ENCODE results near the gene ARL14EPL. TPM values are rescaled to one million over a fixed set of nuclear protein-coding genes. Genes with fewer than 3 reads are reported as not detected.

ARL14EPL gene
- total RNA-seq, 2 experiments from 2014 or later: not detected

- CTCF ChIA-PET: no interaction called here
- POLR2A ChIA-PET: no interaction called here
- no peak for DNase-seq
- Mint-ChIP-seq H3K4me3 (no peak overlapping the region), H3K27ac (no peak overlapping the region), H3K4me1 (ENCODE audit: low read depth) (no peaks in the 10 kb centered on the region), H3K9me3 (no peaks in the 10 kb centered on the region), H3K36me3 (no peaks in the 10 kb centered on the region), H3K27me3 (peaks cover 3% of the 10 kb centered on the region)
- intact Hi-C loops (cut with micrococcal nuclease): no loop called here
Measured at GRCh38 chr5:116023619-116024018, 8.7 kb upstream of the ARL14EPL start.

DNA sequence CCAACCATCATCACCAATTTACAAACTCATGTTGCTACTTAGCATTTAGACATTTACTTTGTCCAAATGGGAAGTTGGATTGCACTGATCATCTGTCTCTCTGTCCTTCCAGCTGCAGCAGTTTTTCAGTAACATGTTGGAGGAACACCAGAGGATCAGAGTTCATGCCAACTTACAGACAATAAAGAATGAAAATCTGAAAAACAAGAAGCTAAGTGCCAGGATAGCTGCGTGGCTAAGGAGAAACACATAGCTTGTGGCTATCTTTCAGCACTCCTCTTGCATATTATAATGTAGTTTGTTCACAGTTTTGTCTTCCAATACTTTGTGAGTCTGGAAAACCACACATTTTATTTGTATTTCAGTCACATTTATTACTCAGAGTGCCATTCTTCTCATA lies 6.4 kb upstream of the ARL14EPL start:
- Mint-ChIP-seq H3K27ac (no peak overlapping the region), H3K27me3 (peaks cover 7% of the 10 kb centered on the region), H3K9me3 (no peaks in the 10 kb centered on the region), H3K36me3 (no peaks in the 10 kb centered on the region), H3K4me3 (no peak overlapping the region), H3K4me1 (ENCODE audit: low read depth) (no peaks in the 10 kb centered on the region)
- POLR2A ChIA-PET: no interaction called here
- no peak for DNase-seq
- intact Hi-C loops (cut with micrococcal nuclease): no loop called here
- CTCF ChIA-PET: no interaction called here

DNA sequence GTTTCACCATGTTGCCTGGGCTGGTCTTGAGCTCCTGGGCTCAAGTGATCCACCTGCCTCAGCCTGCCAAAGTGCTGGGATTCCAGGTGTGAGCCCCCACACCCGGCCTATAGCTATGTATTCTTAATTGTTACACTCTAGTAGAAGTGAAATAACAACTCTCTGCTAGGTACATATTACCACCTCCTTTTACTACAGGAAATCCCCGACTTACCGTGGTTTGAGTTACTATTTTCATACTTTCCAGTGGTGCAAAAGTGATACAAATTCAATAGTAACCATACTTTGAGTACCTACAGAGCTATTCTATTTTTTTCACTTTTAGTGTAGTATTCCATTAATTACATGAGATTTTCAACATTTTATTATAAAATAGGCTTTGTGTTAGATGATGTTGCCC lies 719 bp downstream of the ARL14EPL start:
- POLR2A ChIA-PET: no interaction called here
- intact Hi-C loops (cut with micrococcal nuclease): no loop called here
- Mint-ChIP-seq H3K4me3 (no peak overlapping the region), H3K4me1 (ENCODE audit: low read depth) (no peaks in the 10 kb centered on the region), H3K36me3 (no peaks in the 10 kb centered on the region), H3K9me3 (no peaks in the 10 kb centered on the region), H3K27me3 (peaks cover 18% of the 10 kb centered on the region), H3K27ac (no peak overlapping the region)
- no peak for DNase-seq
- CTCF ChIA-PET: interaction anchor here (0.6 kb wide), 1 partner anchor 788 kb away, joined by 4 read pairs; no protein-coding TSS in a partner anchor

DNA sequence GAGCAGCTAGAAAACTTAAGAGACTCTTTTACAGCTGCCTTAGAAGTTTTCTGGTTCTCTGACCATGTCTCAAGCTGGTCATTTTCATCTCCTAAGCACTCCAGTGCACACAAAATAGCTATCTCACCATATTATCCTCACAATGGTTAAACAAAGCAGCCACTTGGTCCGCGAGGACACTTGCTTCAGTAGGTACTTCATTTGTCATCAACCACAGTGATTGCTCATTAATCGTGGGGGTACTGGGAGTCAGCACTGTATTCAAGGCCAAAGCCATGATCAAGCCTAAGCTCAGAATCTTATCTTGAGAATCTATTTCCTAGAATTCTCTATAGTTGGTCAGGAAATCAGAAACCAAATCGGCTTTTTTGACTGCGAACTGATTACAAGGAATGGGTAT lies 2.9 kb downstream of the ARL14EPL start:
- no peaks in the 10 kb centered on the region for H3K4me1 Mint-ChIP-seq (ENCODE audit: low read depth)
- CTCF ChIA-PET: no interaction called here
- DNase-seq: no peak
- peaks cover 22% of the 10 kb centered on the region for H3K27me3 Mint-ChIP-seq
- intact Hi-C loops (cut with micrococcal nuclease): no loop called here
- POLR2A ChIA-PET: no interaction called here
- H3K36me3 Mint-ChIP-seq: no peaks in the 10 kb centered on the region
- no peaks in the 10 kb centered on the region for H3K9me3 Mint-ChIP-seq
- no peak overlapping the region for H3K27ac Mint-ChIP-seq
- no peak overlapping the region for H3K4me3 Mint-ChIP-seq

DNA sequence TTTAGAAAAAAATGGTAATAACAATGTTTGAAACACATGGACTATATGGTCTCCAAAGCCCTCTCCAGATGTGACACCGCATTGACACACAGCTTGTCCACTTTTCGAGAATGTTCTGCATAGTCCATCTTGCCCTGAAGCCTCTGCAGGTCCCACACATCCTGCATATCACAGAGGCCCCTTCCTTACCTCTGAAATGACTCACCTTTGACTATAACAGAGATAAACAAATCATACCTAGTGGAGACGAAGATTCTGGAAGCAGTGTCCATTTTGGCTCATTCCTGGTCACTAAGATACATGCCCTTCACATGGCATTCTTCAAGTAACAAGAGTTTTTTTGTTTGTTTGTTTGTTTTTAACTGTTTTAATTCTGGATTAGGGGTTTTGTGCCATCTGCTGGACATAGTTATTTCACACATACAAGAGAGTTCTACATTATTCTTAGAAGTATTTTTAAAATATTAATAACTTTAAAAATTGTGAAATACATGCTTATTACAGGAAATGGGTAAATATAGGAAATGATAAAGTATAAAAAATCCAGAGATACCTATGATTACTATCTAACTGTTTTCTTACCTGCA lies 5.1 kb downstream of the ARL14EPL start:
- POLR2A ChIA-PET: no interaction called here
- Mint-ChIP-seq H3K36me3 (no peaks in the 10 kb centered on the region), H3K27me3 (peaks cover 23% of the 10 kb centered on the region), H3K27ac (no peak overlapping the region), H3K4me3 (no peak overlapping the region), H3K4me1 (ENCODE audit: low read depth) (no peaks in the 10 kb centered on the region), H3K9me3 (no peaks in the 10 kb centered on the region)
- CTCF ChIA-PET: no interaction called here
- intact Hi-C loops (cut with micrococcal nuclease): no loop called here
- DNase-seq: no peak

DNA sequence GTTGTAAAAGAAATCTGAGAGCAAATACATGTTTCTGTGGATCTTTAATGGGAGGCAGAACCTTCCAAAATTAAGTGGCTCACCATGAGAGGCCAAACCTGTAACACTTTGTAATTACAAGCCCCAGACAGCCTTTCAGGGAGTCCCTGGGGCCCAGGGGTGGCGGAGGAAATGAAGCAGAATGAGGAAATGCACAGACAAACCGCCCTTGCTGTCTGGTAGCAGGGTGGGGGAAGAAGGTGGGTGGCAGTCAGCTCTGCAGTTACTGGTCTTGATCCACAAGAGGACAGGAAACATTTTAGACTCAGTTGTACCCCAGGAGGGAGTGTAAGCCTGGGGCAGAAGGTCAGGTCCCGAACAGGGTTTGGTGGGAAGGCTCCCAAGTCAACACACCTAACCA lies 6.5 kb downstream of the ARL14EPL start:
- no peak overlapping the region for H3K4me3 Mint-ChIP-seq
- no peaks in the 10 kb centered on the region for H3K9me3 Mint-ChIP-seq
- intact Hi-C loops (cut with micrococcal nuclease): no loop called here
- ChIA-PET POLR2A (no interaction called here), CTCF (no interaction called here)
- H3K27me3 Mint-ChIP-seq: peaks cover 23% of the 10 kb centered on the region
- no peak overlapping the region for H3K27ac Mint-ChIP-seq
- no peaks in the 10 kb centered on the region for H3K4me1 Mint-ChIP-seq (ENCODE audit: low read depth)
- no peak for DNase-seq
- no peaks in the 10 kb centered on the region for H3K36me3 Mint-ChIP-seq

GRCh38 chr5:116042375-116042774 lies 10.1 kb downstream of the ARL14EPL start:
- Mint-ChIP-seq H3K9me3 (no peaks in the 10 kb centered on the region), H3K27ac (no peak overlapping the region), H3K36me3 (no peaks in the 10 kb centered on the region), H3K4me3 (no peak overlapping the region), H3K27me3 (peaks cover 11% of the 10 kb centered on the region), H3K4me1 (ENCODE audit: low read depth) (no peaks in the 10 kb centered on the region)
- ChIA-PET POLR2A (no interaction called here), CTCF (no interaction called here)
- intact Hi-C loops (cut with micrococcal nuclease): no loop called here
- DNase-seq: no peak

DNA sequence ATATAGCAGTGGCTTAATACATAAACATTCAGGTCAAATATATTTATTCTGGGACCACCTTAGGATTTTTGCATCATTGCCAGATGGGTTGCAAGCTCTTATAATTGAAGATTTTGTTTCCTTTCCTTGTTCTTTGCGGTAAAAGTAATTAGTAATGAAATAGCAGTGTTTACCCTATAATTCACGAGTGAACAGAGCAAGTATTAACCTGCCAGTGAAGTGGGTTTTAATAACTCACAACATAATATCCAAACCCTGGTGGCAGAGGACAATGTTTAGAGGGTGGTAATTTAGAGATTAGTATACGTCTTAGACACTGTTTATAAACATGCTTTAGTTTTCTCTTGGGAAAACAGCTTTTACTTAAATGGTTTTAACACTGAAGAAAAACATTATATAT lies 11.8 kb downstream of the ARL14EPL start:
- Mint-ChIP-seq H3K36me3 (no peaks in the 10 kb centered on the region), H3K4me1 (ENCODE audit: low read depth) (no peaks in the 10 kb centered on the region), H3K9me3 (no peaks in the 10 kb centered on the region), H3K27me3 (peaks cover 10% of the 10 kb centered on the region), H3K27ac (no peak overlapping the region), H3K4me3 (no peak overlapping the region)
- CTCF ChIA-PET: interaction anchor here (0.6 kb wide), 1 partner anchor 25 kb away, joined by 3 read pairs; no protein-coding TSS in a partner anchor
- no peak for DNase-seq
- POLR2A ChIA-PET: no interaction called here
- intact Hi-C loops (cut with micrococcal nuclease): no loop called here

- DNase-seq: no peak
- intact Hi-C loops (cut with micrococcal nuclease): no loop called here
- Mint-ChIP-seq H3K27ac (no peak overlapping the region), H3K9me3 (no peaks in the 10 kb centered on the region), H3K4me1 (ENCODE audit: low read depth) (no peaks in the 10 kb centered on the region), H3K27me3 (peaks cover 5% of the 10 kb centered on the region), H3K4me3 (no peak overlapping the region), H3K36me3 (no peaks in the 10 kb centered on the region)
- POLR2A ChIA-PET: no interaction called here
- CTCF ChIA-PET: no interaction called here
Measured at GRCh38 chr5:116045821-116046220, 13.5 kb downstream of the ARL14EPL start.

- POLR2A ChIA-PET: no interaction called here
- Mint-ChIP-seq H3K36me3 (no peaks in the 10 kb centered on the region), H3K27me3 (peaks cover 5% of the 10 kb centered on the region), H3K4me1 (ENCODE audit: low read depth) (no peaks in the 10 kb centered on the region), H3K9me3 (no peaks in the 10 kb centered on the region), H3K27ac (no peak overlapping the region), H3K4me3 (no peak overlapping the region)
- CTCF ChIA-PET: no interaction called here
- no peak for DNase-seq
- intact Hi-C loops (cut with micrococcal nuclease): no loop called here
Measured at GRCh38 chr5:116046261-116046660, 14.0 kb downstream of the ARL14EPL start.

GRCh38 chr5:116046823-116047222 lies 14.6 kb downstream of the ARL14EPL start:
- CTCF ChIA-PET: no interaction called here

DNA sequence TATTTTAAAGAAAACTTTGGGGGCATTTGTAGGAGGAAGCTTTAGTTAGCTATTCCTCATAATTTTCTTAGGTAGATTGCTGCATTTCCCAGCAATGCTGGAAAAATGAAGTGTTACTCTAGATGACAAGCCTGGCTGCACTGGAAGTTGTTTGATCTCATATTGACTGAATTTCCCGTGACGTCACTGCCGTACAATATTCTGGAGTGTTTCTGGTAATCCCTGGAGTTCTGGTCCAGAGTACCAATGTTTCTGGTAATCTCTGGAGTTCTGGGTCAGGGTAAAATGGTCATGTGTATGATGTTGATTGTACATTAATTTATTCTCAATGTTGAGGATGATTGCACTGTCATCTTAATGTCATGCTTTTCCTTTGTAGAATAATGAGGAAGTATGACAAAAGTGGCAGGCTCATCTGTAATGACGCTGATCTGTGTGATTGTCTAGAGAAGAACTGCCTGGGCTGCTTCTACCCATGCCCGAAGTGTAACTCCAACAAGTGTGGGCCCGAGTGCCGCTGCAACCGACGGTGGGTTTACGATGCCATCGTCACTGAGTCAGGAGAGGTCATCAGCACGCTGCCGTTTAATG lies 26.2 kb downstream of the ARL14EPL start:
- CTCF ChIA-PET: interaction anchor here (1.3 to 3.0 kb wide), 2 partner anchors 10 to 424 kb away, joined by 3 to 15 read pairs; no protein-coding TSS in a partner anchor
- POLR2A ChIA-PET: no interaction called here
- no peak for DNase-seq
- Mint-ChIP-seq H3K4me3 (no peak overlapping the region), H3K4me1 (ENCODE audit: low read depth) (no peaks in the 10 kb centered on the region), H3K36me3 (no peaks in the 10 kb centered on the region), H3K27me3 (peaks cover 28% of the 10 kb centered on the region), H3K27ac (no peak overlapping the region), H3K9me3 (no peaks in the 10 kb centered on the region)
- intact Hi-C loops (cut with micrococcal nuclease): no loop called here

More at GRCh38 chr5:116046823-116047222, 14.6 kb downstream of the ARL14EPL start:
- no peak overlapping the region for H3K27ac Mint-ChIP-seq
- peaks cover 5% of the 10 kb centered on the region for H3K27me3 Mint-ChIP-seq
- intact Hi-C loops (cut with micrococcal nuclease): no loop called here
- no peak overlapping the region for H3K4me3 Mint-ChIP-seq
- no peaks in the 10 kb centered on the region for H3K36me3 Mint-ChIP-seq
- POLR2A ChIA-PET: no interaction called here
- DNase-seq: no peak
- H3K4me1 Mint-ChIP-seq (ENCODE audit: low read depth): no peaks in the 10 kb centered on the region
- H3K9me3 Mint-ChIP-seq: no peaks in the 10 kb centered on the region

GRCh38 chr5:116062352-116062751 lies 30.1 kb downstream of the ARL14EPL start:
- no peak for DNase-seq
- Mint-ChIP-seq H3K4me1 (ENCODE audit: low read depth) (no peaks in the 10 kb centered on the region), H3K4me3 (no peak overlapping the region), H3K36me3 (no peaks in the 10 kb centered on the region), H3K9me3 (no peaks in the 10 kb centered on the region), H3K27me3 (peaks cover 36% of the 10 kb centered on the region), H3K27ac (no peak overlapping the region)
- intact Hi-C loops (cut with micrococcal nuclease): no loop called here
- CTCF ChIA-PET: no interaction called here
- POLR2A ChIA-PET: no interaction called here
